Panc1 (cell line): ENCODE data around the gene OST4. TPM values are rescaled to one million over a fixed set of nuclear protein-coding genes. Genes with fewer than 3 reads are reported as not detected.

Experiments
- ATAC-seq: fragments of 200-7000 bp; cut with Tn5 transposase; 2 replicates; pipeline ENCODE4 v1.9.1; 2020; ENCODE audit warnings: mild to moderate bottlenecking, moderate library complexity
- BruUV-seq: library from RNA; stranded (reverse); fragments of 400-500 nt; replicated peaks from 2 replicates; lab custom pipeline; 2021; lab: Mats Ljungman, UMichigan
- CTCF ChIA-PET: fragments of 300-600 bp; sonication (Branson Sonifier 250); formaldehyde crosslinking; loops from one replicate; lab custom pipeline; 2022; ENCODE audit warnings: antibody characterized with exemption; lab: Charles Lee
- POLR2A ChIA-PET: fragments of 300-600 bp; sonication (Branson Sonifier 250); formaldehyde crosslinking; loops from one replicate; lab custom pipeline; 2022; ENCODE audit warnings: antibody characterized with exemption; lab: Charles Lee
- DNase-seq: peaks from one replicate; pipeline ENCODE4 v3.0.0-alpha.2; 2010; ENCODE audit warnings: low read depth, low spot score
- H3K27ac ChIP-seq: 2 replicates; pipeline ENCODE4 v1.5.1; 2011; ENCODE audit warnings: mild to moderate bottlenecking, low read length, inconsistent platforms
- H3K27me3 ChIP-seq: fragments of 200-500 bp; sonication (Bioruptor generic); 2 replicates; pipeline ENCODE4 v1.6.0; 2014; ENCODE audit warnings: low read length, inconsistent platforms; ENCODE audit not compliant: control insufficient read depth, insufficient read depth
- H3K36me3 ChIP-seq: fragments of 200-500 bp; sonication (Bioruptor generic); 2 replicates; pipeline ENCODE4 v1.5.1; 2014; ENCODE audit warnings: inconsistent platforms, mild to moderate bottlenecking, low read length, moderate library complexity; ENCODE audit not compliant: control insufficient read depth, insufficient read depth
- H3K4me1 ChIP-seq: 2 replicates; pipeline ENCODE4 v1.5.1; 2011; ENCODE audit warnings: inconsistent platforms, mild to moderate bottlenecking, low read length, moderate library complexity; ENCODE audit not compliant: control insufficient read depth, insufficient read depth
- H3K4me3 ChIP-seq, 2 experiments: 2 replicates each; pipeline ENCODE4 v1.5.1; 2011 to 2012; ENCODE audit warnings: low read depth in 2 of 2, low read length in 2 of 2, mild to moderate bottlenecking in 2 of 2, inconsistent platforms in 1 of 2, moderate library complexity in 1 of 2
- H3K9me3 ChIP-seq: fragments of 200-500 bp; sonication (Bioruptor generic); 2 replicates; pipeline ENCODE4 v1.5.1; 2014; ENCODE audit warnings: low read depth, mild to moderate bottlenecking, inconsistent platforms, low read length, moderate library complexity; ENCODE audit not compliant: control insufficient read depth, insufficient read depth
- CTCF ChIP-seq: fragments of 450-650 bp; IDR thresholded peaks from 2 replicates; pipeline ENCODE4 v1.5.1; 2017; ENCODE audit warnings: mild to moderate bottlenecking
- POLR2AphosphoS5 ChIP-seq: IDR thresholded peaks from 2 replicates; pipeline ENCODE4 v1.6.1; 2012; ENCODE audit warnings: mild to moderate bottlenecking, low read depth, low read length, moderate library complexity
- REST ChIP-seq, 2 experiments: IDR thresholded peaks; 2 replicates each; pipeline ENCODE4 v1.6.1; 2011 to 2012; ENCODE audit warnings: low read depth in 2 of 2, control low read depth in 1 of 2, low read length in 1 of 2, mild to moderate bottlenecking in 1 of 2, moderate library complexity in 1 of 2; ENCODE audit not compliant: insufficient read depth in 1 of 2
- SIN3A ChIP-seq: IDR thresholded peaks from 2 replicates; pipeline ENCODE4 v1.6.1; 2012; ENCODE audit warnings: low read depth, mild to moderate bottlenecking, low read length, moderate library complexity, borderline replicate concordance; ENCODE audit not compliant: insufficient read depth
- TCF7L2 ChIP-seq: IDR thresholded peaks from 2 replicates; pipeline ENCODE4 v1.6.1; 2011; ENCODE audit warnings: mild to moderate bottlenecking, low read depth, low read length, inconsistent platforms
- in situ Hi-C: cut with HindIII; loops from 2 replicates; pipeline ENCODE4 v1.10.0; 2016; ENCODE audit warnings: low sequenced_read_pairs, low pct_unique_long_range_greater_than_20kb
- intact Hi-C: fragments of 100-400 bp; cut with micrococcal nuclease; formaldehyde crosslinking; loops from one replicate; pipeline ENCODE4 v1.10.0; 2022; ENCODE audit not compliant: unreplicated experiment
- total RNA-seq: library from RNA; stranded (reverse); gene quantifications from one replicate; pipeline ENCODE4 v1.2.1, GENCODE V29; 2021; ENCODE audit not compliant: unreplicated experiment

The OST4 gene
- total RNA-seq, 1 experiment from 2014 or later: 219 TPM

GRCh38 chr2:27058210-27058609 is 13.2 kb downstream of the OST4 start:
- Histone ChIP-seq H3K4me1 (no peaks in the 10 kb centered on the region), H3K9me3 (no peaks in the 10 kb centered on the region), H3K27ac (no peak overlapping the region), H3K4me3 (no peak overlapping the region), H3K36me3 (peaks cover 6% of the 10 kb centered on the region), H3K27me3 (no peaks in the 10 kb centered on the region)
- BruUV-seq: no TSS peak
- in situ Hi-C loops: no loop called here
- no peak for ATAC-seq
- ChIA-PET POLR2A (no interaction called here), CTCF (no interaction called here)
- intact Hi-C loops: no loop called here
- no peak for DNase-seq
- TF ChIP-seq POLR2AphosphoS5: no peak
- no peak for TF ChIP-seq SIN3A
- TF ChIP-seq TCF7L2: no peak
- no peak for TF ChIP-seq CTCF
- TF ChIP-seq REST (IDR thresholded peaks at IDR 0.05; ENCODE audit: insufficient read depth in 1 of 2, low read depth in 2 of 2, low read length in 1 of 2): no peak

GRCh38 chr2:27057184-27057583 is 14.3 kb downstream of the OST4 start:
- BruUV-seq: no TSS peak
- no peak for TF ChIP-seq REST (IDR thresholded peaks at IDR 0.05; ENCODE audit: insufficient read depth in 1 of 2, low read depth in 2 of 2, low read length in 1 of 2)
- TF ChIP-seq POLR2AphosphoS5: no peak
- no peak for TF ChIP-seq SIN3A
- TF ChIP-seq TCF7L2: no peak
- no peak for TF ChIP-seq CTCF
- DNase-seq (no peak), ATAC-seq (no peak)
- H3K4me3 ChIP-seq: no peak overlapping the region
- H3K27me3 ChIP-seq: no peaks in the 10 kb centered on the region
- H3K27ac ChIP-seq: no peak overlapping the region
- POLR2A ChIA-PET: interaction anchor here (0.7 kb wide), 1 partner anchor 117 kb away, joined by 4 read pairs; no protein-coding TSS in a partner anchor
- peaks cover 3% of the 10 kb centered on the region; the same call in 1 of the 2 replicates for H3K4me1 ChIP-seq
- CTCF ChIA-PET: no interaction called here
- in situ Hi-C loops: no loop called here
- H3K36me3 ChIP-seq: peaks cover 6% of the 10 kb centered on the region
- no peaks in the 10 kb centered on the region for H3K9me3 ChIP-seq
- intact Hi-C loops: no loop called here
